SK-N-SH (cell line): ENCODE results near the gene SPATA18. TPM values are rescaled to one million over a fixed set of nuclear protein-coding genes. Genes with fewer than 3 reads are reported as not detected.

Source experiments
- CTCF ChIA-PET: fragments of 300-600, 350-600 bp; formaldehyde crosslinking; extraction: SDS; loops from one replicate; lab custom pipeline; 2021; lab: Yijun Ruan, JAX
- POLR2A ChIA-PET: fragments of 350-600 bp; sonication (Branson Sonifier 250); formaldehyde crosslinking; extraction: SDS; loops from one replicate; lab custom pipeline; 2020; ENCODE audit warnings: antibody characterized with exemption, inconsistent platforms; lab: Yijun Ruan, JAX
- DNase-seq: peaks from one replicate; pipeline ENCODE4 v3.0.0; 2012
- H2AFZ ChIP-seq: fragments of 200-600 bp; sonication (generic); 2 replicates; pipeline ENCODE4 v1.8.1; 2016; ENCODE audit warnings: antibody characterized with exemption, mild to moderate bottlenecking, low read depth
- H3F3A ChIP-seq: fragments of 200-600 bp; sonication (generic); replicated peaks from 2 replicates; pipeline ENCODE3; 2016; ENCODE audit warnings: antibody characterized with exemption, mild to moderate bottlenecking; ENCODE audit not compliant: insufficient read depth
- H3K27ac ChIP-seq, 2 experiments: fragments of 200-500 bp in 1 of 2; fragments of 200-600 bp in 1 of 2; sonication (Bioruptor generic) in 1 of 2; sonication (generic), shearing (Covaris generic) in 1 of 2; 2 replicates each; pipeline versions ENCODE4 v1.5.1 to v1.6.1; 2014 to 2016; ENCODE audit warnings: low read depth in 2 of 2, inconsistent platforms in 1 of 2, low read length in 1 of 2, mild to moderate bottlenecking in 1 of 2, mixed read lengths in 1 of 2
- H3K27me3 ChIP-seq: fragments of 200-600 bp; sonication (generic), shearing (Covaris generic); 2 replicates; pipeline ENCODE4 v1.6.1; 2016; ENCODE audit warnings: mixed run types; ENCODE audit not compliant: insufficient read depth
- H3K36me3 ChIP-seq, 2 experiments: fragments of 200-500 bp in 1 of 2; fragments of 200-600 bp in 1 of 2; sonication (Bioruptor generic) in 1 of 2; sonication (generic) in 1 of 2; replicated peaks in 1 of 2; 2 replicates each; pipeline versions ENCODE3 to v1.5.1; 2014 to 2016; ENCODE audit warnings: low read length in 1 of 2, mild to moderate bottlenecking in 1 of 2; ENCODE audit not compliant: insufficient read depth in 2 of 2, control insufficient read depth in 1 of 2
- H3K4me1 ChIP-seq, 2 experiments: fragments of 200-500 bp in 1 of 2; fragments of 200-600 bp in 1 of 2; sonication (Bioruptor generic) in 1 of 2; sonication (generic), shearing (Covaris generic) in 1 of 2; 2 replicates each; pipeline versions ENCODE4 v1.5.1 to v1.6.1; 2014 to 2016; ENCODE audit warnings: low read depth in 1 of 2, low read length in 1 of 2, mixed run types in 1 of 2; ENCODE audit not compliant: insufficient read depth in 2 of 2, control insufficient read depth in 1 of 2
- H3K4me2 ChIP-seq: fragments of 200-600 bp; sonication (generic), shearing (Covaris generic); 2 replicates; pipeline ENCODE4 v1.6.1; 2017; ENCODE audit warnings: mixed run types
- H3K4me3 ChIP-seq, 2 experiments: fragments of 200-500 bp in 1 of 2; fragments of 200-600 bp in 1 of 2; sonication (Bioruptor generic) in 1 of 2; sonication (generic), shearing (Covaris generic) in 1 of 2; 2 replicates each; pipeline versions ENCODE4 v1.5.1 to v1.8.1; 2014 to 2016; ENCODE audit warnings: low read depth in 2 of 2, inconsistent platforms in 1 of 2, low read length in 1 of 2, mild to moderate bottlenecking in 1 of 2, mixed read lengths in 1 of 2, moderate library complexity in 1 of 2
- H3K79me2 ChIP-seq: fragments of 200-600 bp; sonication (generic); 2 replicates; pipeline ENCODE4 v1.8.1; 2017; ENCODE audit warnings: mild to moderate bottlenecking; ENCODE audit not compliant: insufficient read depth
- H3K9ac ChIP-seq: fragments of 200-600 bp; sonication (generic); 2 replicates; pipeline ENCODE4 v1.6.1; 2017; ENCODE audit warnings: mixed run types
- H3K9me2 ChIP-seq: fragments of 200-600 bp; sonication (generic); 2 replicates; pipeline ENCODE4 v1.6.1; 2017; ENCODE audit warnings: mixed run types
- H3K9me3 ChIP-seq: fragments of 200-600 bp; sonication (generic); 2 replicates; pipeline ENCODE4 v1.6.1; 2017; ENCODE audit warnings: mixed run types, mild to moderate bottlenecking, moderate library complexity
- H4K20me1 ChIP-seq: fragments of 200-600 bp; sonication (generic); 2 replicates; pipeline ENCODE4 v1.6.1; 2017; ENCODE audit warnings: mild to moderate bottlenecking, mixed run types; ENCODE audit not compliant: insufficient read depth
- CTCF ChIP-seq: fragments of 200-600 bp; sonication (generic); IDR thresholded peaks from 2 replicates; pipeline ENCODE4 v1.6.1; 2017; ENCODE audit warnings: antibody characterized with exemption, mild to moderate bottlenecking, moderate library complexity
- ELF1 ChIP-seq: IDR thresholded peaks from 2 replicates; pipeline ENCODE4 v1.4.0; 2012
- FOXJ3 ChIP-seq: sonication (generic); formaldehyde crosslinking; IDR thresholded peaks from 2 replicates; pipeline ENCODE4 v1.5.1; 2020; ENCODE audit warnings: mild to moderate bottlenecking, missing genetic modification reagents
- MEF2A ChIP-seq: IDR thresholded peaks from 2 replicates; pipeline ENCODE4 v1.4.0; 2012; ENCODE audit warnings: low read depth, borderline replicate concordance
- MXI1 ChIP-seq: IDR thresholded peaks from 2 replicates; pipeline ENCODE4 v1.6.1; 2012; ENCODE audit warnings: mild to moderate bottlenecking, low read depth, low read length, improper control_type of control experiment
- NRF1 ChIP-seq: IDR thresholded peaks from 2 replicates; pipeline ENCODE4 v1.6.1; 2012; ENCODE audit warnings: low read depth, mild to moderate bottlenecking, low read length
- RAD21 ChIP-seq: IDR thresholded peaks from 2 replicates; pipeline ENCODE4 v1.6.1; 2012; ENCODE audit warnings: mild to moderate bottlenecking, low read length
- REST ChIP-seq: IDR thresholded peaks from 2 replicates; pipeline ENCODE4 v1.6.1; 2012; ENCODE audit warnings: mild to moderate bottlenecking, low read depth, low read length, moderate library complexity
- RFX5 ChIP-seq: IDR thresholded peaks from 2 replicates; pipeline ENCODE4 v1.6.1; 2012; ENCODE audit warnings: mild to moderate bottlenecking, improper control_type of control experiment, low read length
- SMC3 ChIP-seq: IDR thresholded peaks from 2 replicates; pipeline ENCODE4 v1.6.1; 2012; ENCODE audit warnings: low read depth, low read length, improper control_type of control experiment
- TAF1 ChIP-seq: IDR thresholded peaks from 2 replicates; pipeline ENCODE4 v1.6.1; 2012; ENCODE audit warnings: low read depth, mild to moderate bottlenecking, low read length, moderate library complexity, borderline replicate concordance
- TCF12 ChIP-seq: IDR thresholded peaks from 2 replicates; pipeline ENCODE4 v1.4.0; 2012
- USF1 ChIP-seq: IDR thresholded peaks from 2 replicates; pipeline ENCODE4 v1.4.0; 2012; ENCODE audit warnings: low read depth, borderline replicate concordance
- WGBS: methylation state at CpG from one replicate; pipeline ENCODE4 v1.1.6; 2017; ENCODE audit warnings: low lambda C conversion rate; 5-methylcytosine and 5-hydroxymethylcytosine counted together
- polyA plus RNA-seq, 3 experiments: library from polyadenylated mRNA; depleted of rRNA; stranded (reverse); fragments of >200 nt; gene quantifications; 2 replicates each; pipeline ENCODE4 v1.2.3, GENCODE V29; 2012

The SPATA18 gene
- 0.84 and 1.2 TPM in 2 replicates for polyA plus RNA-seq (2012; rRNA removed)
- 0.91 and 1.0 TPM in 2 replicates for polyA plus RNA-seq (2012; cell fraction: cytosol; rRNA removed)
- 1.4 TPM in 2 replicates for polyA plus RNA-seq (2012; cell fraction: nucleus; rRNA removed)

- TF ChIP-seq CTCF (no peak), MXI1 (no peak), RFX5 (no peak), FOXJ3 (CRISPR knock-in tag) (no peak), USF1 (no peak), TCF12 (no peak), SMC3 (no peak), ELF1 (no peak), REST (no peak), TAF1 (no peak), RAD21 (no peak), MEF2A (no peak), NRF1 (no peak)
- TF ChIP-seq, all 33 proteins: peak for 0
- H4K20me1 ChIP-seq: no peaks in the 10 kb centered on the region
- no peaks in the 10 kb centered on the region for H3K9me3 ChIP-seq
- 20% methylated on average over 17 of the region's 44 CpGs for WGBS
- H3K9ac ChIP-seq: no peak within 1 kb of the TSS
- CTCF ChIA-PET: interaction anchor here (1.2 kb wide), 1 partner anchor 14 kb away, joined by 3 read pairs; no protein-coding TSS in a partner anchor
- no peaks in the 10 kb centered on the region for H3K79me2 ChIP-seq
- no peaks in the 10 kb centered on the region; the same call in 1 of the 2 replicates for H3K27me3 ChIP-seq
- H3K9me2 ChIP-seq: no peaks in the 10 kb centered on the region
- H2AFZ ChIP-seq: 0 out of 2 replicates have a peak within 1 kb of the TSS, but pooled peaks have one; percentile 29
- H3K4me1 ChIP-seq: no peaks in the 10 kb centered on the region; a peak in 1 of 4 replicates
- H3K4me3 ChIP-seq: peak within 1 kb of the TSS; percentile 23 to 42; a peak in 3 of 4 replicates
- POLR2A ChIA-PET: no interaction called here
- H3K4me2 ChIP-seq: peak within 1 kb of the TSS; percentile 19; the same call in 1 of the 2 replicates
- H3K27ac ChIP-seq: peak within 1 kb of the TSS in 1 of 2 experiments; percentile 50; a peak in 2 of 4 replicates
- H3K36me3 ChIP-seq: no peaks in the 10 kb centered on the region
- H3F3A ChIP-seq: no peaks in the 10 kb centered on the region
- DNase-seq: peak; percentile 61
These were observed at the start of gene SPATA18 for GRCh38 chr4:52051213-52051614. Gene SPATA18 (plus strand): TSS chr4:52051304. CDS start chr4:52051705, 401 bp downstream.
